Cerebellar cortex (tissue), 1 donor: ENCODE data around the gene TAF4B.
"Not testable (repeated sequence)": the region's sequence is repeated elsewhere in the genome, so short reads cannot be mapped to it uniquely, and the experiment has no call there.

Experiments used
- DNase-seq: peaks from one replicate; pipeline ENCODE4 v3.0.0-alpha.2; 2015; ENCODE audit warnings: low spot score

TAF4B gene, protein sequence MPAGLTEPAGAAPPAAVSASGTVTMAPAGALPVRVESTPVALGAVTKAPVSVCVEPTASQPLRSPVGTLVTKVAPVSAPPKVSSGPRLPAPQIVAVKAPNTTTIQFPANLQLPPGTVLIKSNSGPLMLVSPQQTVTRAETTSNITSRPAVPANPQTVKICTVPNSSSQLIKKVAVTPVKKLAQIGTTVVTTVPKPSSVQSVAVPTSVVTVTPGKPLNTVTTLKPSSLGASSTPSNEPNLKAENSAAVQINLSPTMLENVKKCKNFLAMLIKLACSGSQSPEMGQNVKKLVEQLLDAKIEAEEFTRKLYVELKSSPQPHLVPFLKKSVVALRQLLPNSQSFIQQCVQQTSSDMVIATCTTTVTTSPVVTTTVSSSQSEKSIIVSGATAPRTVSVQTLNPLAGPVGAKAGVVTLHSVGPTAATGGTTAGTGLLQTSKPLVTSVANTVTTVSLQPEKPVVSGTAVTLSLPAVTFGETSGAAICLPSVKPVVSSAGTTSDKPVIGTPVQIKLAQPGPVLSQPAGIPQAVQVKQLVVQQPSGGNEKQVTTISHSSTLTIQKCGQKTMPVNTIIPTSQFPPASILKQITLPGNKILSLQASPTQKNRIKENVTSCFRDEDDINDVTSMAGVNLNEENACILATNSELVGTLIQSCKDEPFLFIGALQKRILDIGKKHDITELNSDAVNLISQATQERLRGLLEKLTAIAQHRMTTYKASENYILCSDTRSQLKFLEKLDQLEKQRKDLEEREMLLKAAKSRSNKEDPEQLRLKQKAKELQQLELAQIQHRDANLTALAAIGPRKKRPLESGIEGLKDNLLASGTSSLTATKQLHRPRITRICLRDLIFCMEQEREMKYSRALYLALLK

DNA sequence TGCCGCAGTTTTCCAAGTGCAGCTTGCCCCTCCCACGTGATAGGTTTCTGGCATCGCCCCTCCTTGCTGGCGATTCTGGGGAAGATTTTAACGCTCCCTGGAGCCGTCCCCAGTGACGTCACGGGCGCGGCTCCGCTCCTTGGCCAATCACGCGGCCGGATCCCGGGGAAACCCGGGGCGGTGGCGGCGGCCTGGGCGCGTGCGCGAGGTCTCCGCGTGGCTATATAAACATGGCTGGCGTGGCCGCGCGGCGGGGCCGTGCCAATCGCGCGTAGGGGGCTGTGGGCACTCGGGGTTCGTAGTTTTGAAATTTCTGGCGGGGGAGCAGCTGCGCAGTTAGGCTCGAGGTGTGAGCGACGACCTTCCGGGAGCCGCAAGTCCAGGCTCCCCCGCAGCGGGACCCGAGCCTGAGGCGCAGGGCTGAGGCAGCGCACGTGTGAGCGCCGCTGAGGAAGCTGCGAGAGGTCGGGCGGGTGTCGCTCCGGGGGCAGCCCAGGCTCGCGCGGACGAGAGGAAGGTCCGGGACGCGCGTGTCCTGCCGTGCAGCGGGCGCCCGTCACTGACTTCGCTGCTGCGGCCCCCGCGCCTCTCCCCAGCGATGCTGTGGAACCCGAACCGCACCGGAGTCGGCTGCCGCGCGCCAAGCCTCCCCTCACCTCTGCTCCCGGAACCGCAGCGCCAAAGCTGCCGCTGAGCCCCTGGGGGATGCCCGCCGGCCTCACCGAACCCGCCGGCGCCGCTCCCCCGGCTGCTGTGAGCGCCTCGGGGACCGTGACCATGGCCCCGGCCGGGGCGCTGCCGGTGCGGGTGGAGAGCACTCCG, at the start of gene TAF4B:
TSS of gene TAF4B (plus strand) at position 217 of the 822 bp plus-strand sequence. CDS start at position 706, 489 bp downstream.
- peak; percentile 95 for DNase-seq

GRCh38 chr18:26181343-26181826, 44.9 kb upstream of the TAF4B start:
- DNase-seq, result no peak

DNA sequence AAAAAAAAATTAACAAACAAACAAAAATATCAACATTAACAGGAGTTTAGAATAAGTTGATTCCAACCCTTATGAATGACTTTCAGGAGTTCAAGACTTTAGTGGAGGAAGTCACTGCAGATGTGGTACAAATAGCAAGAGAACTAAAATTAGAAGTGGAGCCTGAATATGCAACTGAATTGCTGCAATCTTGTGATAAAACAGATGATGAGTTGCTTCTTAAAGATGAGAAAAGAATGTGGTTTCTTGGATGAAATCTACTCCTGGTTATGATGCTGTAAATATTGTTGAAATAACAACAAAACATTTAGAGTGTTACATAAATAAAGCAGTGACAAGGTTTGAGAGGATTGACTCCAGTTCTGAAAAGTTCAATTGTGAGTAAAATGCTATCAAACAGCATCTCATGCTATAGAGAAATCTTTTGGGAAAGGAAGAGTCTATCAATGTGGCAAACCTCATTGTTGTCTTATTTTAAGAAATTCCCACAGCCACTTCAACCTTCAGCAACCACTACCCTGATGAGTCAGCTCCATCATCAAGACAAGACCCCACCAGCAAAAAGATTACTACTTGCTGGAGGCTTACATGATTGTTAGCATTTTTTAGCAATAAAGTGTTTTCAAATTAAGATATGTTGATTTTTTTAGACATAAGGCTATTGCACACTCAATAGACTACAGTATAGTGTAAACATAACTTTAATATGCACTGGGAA, 42.7 kb upstream of the TAF4B start:
- no peak for DNase-seq

DNA sequence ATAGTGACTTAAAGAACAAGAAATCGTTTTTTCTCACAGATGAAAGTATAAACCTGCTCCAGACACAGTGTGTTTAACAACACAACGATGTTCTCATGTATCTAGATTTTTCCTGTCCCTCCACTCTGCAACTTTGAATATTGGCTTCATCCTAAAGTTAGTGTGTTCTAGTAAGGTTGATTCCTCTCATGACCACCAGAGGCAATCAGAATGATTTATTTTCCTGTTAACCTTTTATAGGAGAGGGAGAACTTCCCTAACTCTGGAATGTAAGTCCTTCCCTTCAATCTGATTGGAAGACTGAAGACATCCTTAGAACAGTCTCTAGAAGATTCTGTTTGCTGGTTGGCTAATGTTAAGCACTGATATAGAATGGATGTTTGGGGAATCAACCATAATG, 41.0 kb upstream of the TAF4B start:
- no peak for DNase-seq

- DNase-seq, result no peak
Measured at GRCh38 chr18:26190506-26190905, 35.7 kb upstream of the TAF4B start.

GRCh38 chr18:26192233-26192632, 34.0 kb upstream of the TAF4B start:
- no peak for DNase-seq

GRCh38 chr18:26196605-26197004, 29.6 kb upstream of the TAF4B start:
- no peak for DNase-seq

DNA sequence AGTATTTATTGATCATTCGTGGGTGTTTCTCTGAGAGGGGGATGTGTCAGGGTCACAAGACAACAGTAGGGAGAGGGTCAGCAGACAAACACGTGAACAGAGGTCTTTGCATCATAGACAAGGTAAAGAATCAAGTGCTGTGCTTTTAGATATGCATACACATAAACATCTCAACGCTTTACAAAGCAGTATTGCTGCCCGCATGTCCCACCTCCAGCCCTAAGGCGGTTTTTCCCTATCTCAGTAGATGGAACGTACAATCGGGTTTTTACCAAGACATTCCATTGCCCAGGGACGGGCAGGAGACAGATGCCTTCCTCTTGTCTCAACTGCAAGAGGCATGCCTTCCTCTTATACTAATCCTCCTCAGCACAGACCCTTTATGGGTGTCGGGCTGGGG, 24.2 kb upstream of the TAF4B start:
- DNase-seq, result not testable (repeated sequence)

GRCh38 chr18:26205318-26205717, 20.9 kb upstream of the TAF4B start:
- DNase-seq, result no peak

DNA sequence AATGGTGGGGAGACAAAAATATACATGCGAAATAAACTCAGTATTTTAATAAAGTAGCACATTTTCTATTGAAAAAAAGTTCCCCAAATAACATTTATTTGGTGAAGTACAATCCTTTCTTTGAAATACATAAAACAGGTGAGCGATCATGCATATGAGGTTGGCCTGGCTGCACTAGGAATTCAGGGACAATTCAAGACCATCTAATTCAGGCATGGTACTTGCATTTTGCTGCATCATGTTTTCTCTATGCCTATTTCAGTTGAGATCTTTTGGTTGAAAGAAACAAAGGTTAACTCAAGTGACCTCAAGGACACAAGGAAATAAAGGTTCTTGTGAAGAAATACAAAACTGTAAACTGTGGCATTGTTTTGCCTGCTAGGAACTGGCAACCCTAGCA, 19.8 kb upstream of the TAF4B start:
- no peak for DNase-seq

DNA sequence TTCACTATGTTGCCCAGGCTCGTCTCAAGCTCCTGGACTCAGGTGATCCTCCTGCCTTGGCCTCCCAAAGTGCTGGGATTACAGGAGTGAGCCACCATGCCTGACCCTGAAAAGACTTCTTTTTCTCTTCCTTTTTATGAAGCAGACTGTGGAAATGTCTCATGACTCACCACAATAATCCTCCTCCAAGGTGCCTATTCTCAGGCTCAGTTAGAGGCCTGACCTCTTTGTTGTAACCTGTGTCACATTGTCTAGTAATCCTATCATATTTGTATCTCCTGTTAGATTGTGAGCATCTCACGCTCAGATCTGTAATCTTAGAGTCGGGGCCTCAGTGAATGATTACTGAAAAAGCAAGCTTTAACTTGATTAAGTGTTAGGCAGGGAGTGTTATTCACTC, 18.3 kb upstream of the TAF4B start:
- DNase-seq, result no peak

- DNase-seq, result no peak
Measured at GRCh38 chr18:26208977-26209376, 17.3 kb upstream of the TAF4B start.

- no peak for DNase-seq
Measured at GRCh38 chr18:26210147-26210546, 16.1 kb upstream of the TAF4B start.

- DNase-seq, result no peak
Measured at GRCh38 chr18:26215247-26215970, 10.8 kb upstream of the TAF4B start.

DNA sequence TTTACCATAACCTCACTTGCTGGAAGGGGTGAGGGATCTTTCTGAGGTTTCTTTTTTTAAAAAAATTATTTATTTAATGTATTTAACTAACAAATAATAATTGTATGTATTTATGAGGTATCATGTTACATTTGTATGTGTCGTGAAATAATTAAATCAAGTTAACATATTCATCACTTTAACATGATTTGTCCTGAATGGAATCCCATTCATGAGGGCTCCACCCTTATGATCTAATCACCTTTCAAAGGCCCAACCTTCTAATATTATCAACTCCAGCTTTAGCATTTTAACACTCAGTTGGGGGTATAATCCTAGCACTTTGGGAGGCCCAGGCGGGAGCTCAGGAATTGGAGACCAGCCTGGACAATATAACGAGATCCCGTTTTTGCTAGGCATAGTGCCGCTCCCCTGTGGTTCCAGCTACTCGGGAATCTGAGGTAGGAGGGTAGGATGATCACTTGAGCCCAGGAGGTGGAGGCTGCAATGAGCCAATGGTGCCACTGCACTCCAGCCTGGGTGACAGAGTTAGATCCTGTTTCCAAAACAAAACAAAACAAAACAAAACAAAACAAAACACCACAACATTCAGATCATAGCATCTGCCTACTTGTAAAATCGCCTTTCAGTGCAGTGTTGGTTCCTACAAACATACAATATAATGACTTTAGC, 1.1 kb upstream of the TAF4B start:
- no peak for DNase-seq

- no peak for DNase-seq
Measured at GRCh38 chr18:26225915-26226228, 373 bp upstream of the TAF4B start.

DNA sequence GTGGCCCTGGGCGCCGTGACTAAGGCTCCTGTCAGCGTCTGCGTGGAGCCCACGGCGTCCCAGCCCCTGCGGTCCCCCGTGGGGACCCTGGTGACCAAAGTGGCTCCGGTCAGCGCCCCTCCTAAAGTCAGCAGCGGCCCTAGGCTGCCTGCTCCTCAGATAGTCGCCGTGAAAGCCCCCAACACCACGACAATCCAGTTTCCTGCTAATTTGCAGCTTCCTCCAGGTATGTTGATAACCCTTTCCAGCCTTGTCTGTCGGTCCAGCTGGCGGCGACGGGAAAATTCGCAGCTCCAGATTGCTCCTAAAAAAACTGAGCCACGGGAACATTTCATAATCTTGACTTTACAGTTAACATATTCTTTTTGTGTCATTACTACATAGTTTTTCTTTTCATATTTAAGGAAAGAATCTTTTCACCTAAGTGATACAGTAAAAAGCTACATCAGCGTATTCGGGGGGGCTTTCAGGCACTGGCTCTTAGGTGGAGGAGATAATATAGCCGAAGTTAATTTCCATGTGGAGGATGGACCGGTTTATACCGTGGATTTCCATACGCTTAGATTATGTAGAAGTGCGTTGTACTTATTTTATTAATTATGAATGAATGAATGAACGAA, 916 bp downstream of the TAF4B start:
- peak; percentile 29 for DNase-seq

DNA sequence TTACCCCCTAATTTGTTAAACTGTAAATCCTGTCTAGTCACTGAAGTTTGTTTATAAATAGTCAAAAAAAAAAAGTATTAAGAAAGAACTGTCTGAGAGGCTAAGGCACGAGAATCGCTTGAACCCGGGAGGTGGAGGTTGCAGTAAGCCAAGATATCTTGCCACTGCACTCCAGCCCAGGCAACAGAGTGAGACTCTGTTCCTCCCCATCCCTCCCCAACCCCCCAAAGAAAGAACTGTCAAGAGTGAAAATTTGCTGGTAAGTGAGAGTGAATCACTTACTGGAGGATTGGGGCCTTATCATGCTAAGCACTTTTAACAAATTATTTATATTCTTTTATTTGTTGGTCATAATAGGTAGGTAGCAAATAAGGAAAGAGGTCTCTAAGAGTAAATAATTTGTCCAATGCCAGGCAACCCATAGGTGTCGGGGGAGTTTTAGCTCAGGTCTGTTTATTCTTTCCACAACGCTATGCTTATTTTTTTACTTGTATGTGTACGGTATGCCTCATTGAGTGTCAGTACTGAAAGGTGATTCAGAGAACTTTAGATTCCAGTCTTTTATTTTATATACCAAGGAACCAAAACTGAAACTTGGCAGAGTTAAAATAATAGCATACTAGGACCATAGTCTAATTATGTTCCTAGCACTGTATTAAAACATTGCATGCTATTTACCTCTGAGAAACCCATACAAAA, 2.5 kb downstream of the TAF4B start:
- DNase-seq, result no peak

DNA sequence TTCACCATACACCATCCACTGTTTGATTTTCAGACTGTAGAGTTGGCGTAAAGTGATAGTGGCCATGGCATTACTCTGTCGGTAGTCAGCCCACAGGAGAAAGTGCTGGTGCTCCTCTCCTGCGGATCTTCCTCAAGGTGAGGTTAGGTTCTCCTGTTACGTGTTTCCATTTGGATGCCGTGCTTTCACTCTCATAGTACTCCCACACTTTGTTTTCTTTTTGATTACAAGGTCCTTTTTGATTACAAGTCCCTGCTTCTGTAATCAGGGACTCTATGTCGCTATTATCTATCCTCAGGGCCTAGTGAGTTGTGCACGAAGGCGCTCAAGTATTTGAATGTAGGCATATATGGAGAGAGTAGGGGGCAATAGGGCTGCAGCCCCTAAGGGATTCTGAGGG, 4.3 kb downstream of the TAF4B start:
- DNase-seq, result no peak
